Measurements from ENCODE around the gene MUC4.

MUC4 gene

GRCh38 chr3:195822131-195822696, 10.5 kb upstream of the MUC4 start:
- Histone ChIP-seq H3K36me3 (no peaks in the 10 kb centered on the region), H3K4me1 (ENCODE audit: control insufficient read depth in 1 of 2, insufficient read depth in 1 of 2, low read depth in 1 of 2, low read length in 1 of 2) (no peaks in the 10 kb centered on the region), H3K27me3 (no peaks in the 10 kb centered on the region), H3K27ac (no peak overlapping the region), H3K4me3 (ENCODE audit: low read depth in 1 of 2, low read length in 1 of 2) (no peak overlapping the region), H3K9me3 (no peaks in the 10 kb centered on the region)
- TF ChIP-seq, protein P1, sequence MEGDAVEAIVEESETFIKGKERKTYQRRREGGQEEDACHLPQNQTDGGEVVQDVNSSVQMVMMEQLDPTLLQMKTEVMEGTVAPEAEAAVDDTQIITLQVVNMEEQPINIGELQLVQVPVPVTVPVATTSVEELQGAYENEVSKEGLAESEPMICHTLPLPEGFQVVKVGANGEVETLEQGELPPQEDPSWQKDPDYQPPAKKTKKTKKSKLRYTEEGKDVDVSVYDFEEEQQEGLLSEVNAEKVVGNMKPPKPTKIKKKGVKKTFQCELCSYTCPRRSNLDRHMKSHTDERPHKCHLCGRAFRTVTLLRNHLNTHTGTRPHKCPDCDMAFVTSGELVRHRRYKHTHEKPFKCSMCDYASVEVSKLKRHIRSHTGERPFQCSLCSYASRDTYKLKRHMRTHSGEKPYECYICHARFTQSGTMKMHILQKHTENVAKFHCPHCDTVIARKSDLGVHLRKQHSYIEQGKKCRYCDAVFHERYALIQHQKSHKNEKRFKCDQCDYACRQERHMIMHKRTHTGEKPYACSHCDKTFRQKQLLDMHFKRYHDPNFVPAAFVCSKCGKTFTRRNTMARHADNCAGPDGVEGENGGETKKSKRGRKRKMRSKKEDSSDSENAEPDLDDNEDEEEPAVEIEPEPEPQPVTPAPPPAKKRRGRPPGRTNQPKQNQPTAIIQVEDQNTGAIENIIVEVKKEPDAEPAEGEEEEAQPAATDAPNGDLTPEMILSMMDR (IDR thresholded peaks at IDR 0.05): no peak

GRCh38 chr3:195821403-195822130, 9.8 kb upstream of the MUC4 start:
- no peak overlapping the region for H3K27ac ChIP-seq
- H3K4me1 ChIP-seq (ENCODE audit: control insufficient read depth in 1 of 2, insufficient read depth in 1 of 2, low read depth in 1 of 2, low read length in 1 of 2): no peaks in the 10 kb centered on the region
- no peaks in the 10 kb centered on the region for H3K9me3 ChIP-seq
- H3K4me3 ChIP-seq (ENCODE audit: low read depth in 1 of 2, low read length in 1 of 2): no peak overlapping the region
- TF ChIP-seq, protein P1 (IDR thresholded peaks at IDR 0.05): no peak
- H3K27me3 ChIP-seq: no peaks in the 10 kb centered on the region
- no peaks in the 10 kb centered on the region for H3K36me3 ChIP-seq

DNA sequence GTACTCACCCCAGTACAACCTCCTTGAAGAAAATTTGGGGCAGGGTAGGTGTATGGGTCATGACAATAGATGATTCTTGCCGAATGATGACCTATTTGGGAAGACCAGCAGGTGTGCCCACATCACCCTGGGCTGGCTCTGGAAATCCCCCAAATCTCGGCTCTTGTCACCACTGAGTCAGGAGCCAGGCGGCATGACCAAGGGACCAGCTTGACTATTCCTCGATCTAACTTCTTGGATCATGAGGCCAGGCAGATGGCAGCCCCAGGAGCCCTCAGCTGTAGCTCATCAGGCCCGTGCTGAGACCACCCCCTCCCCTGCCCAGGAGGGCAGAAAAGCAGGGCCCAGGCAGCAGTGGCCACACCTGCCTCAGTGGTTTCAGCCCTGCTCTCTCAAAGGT, 9.2 kb upstream of the MUC4 start:
- no peaks in the 10 kb centered on the region for H3K36me3 ChIP-seq
- no peaks in the 10 kb centered on the region for H3K9me3 ChIP-seq
- TF ChIP-seq, protein P1 (IDR thresholded peaks at IDR 0.05): no peak
- H3K27me3 ChIP-seq: no peaks in the 10 kb centered on the region
- H3K27ac ChIP-seq: no peak overlapping the region
- H3K4me1 ChIP-seq (ENCODE audit: control insufficient read depth in 1 of 2, insufficient read depth in 1 of 2, low read depth in 1 of 2, low read length in 1 of 2): no peaks in the 10 kb centered on the region
- no peak overlapping the region for H3K4me3 ChIP-seq (ENCODE audit: low read depth in 1 of 2, low read length in 1 of 2)

GRCh38 chr3:195820186-195820585, 8.5 kb upstream of the MUC4 start:
- no peaks in the 10 kb centered on the region for H3K36me3 ChIP-seq
- H3K27me3 ChIP-seq: no peaks in the 10 kb centered on the region
- H3K4me3 ChIP-seq (ENCODE audit: low read depth in 1 of 2, low read length in 1 of 2): no peak overlapping the region
- no peak overlapping the region for H3K27ac ChIP-seq
- H3K9me3 ChIP-seq: no peaks in the 10 kb centered on the region
- TF ChIP-seq, protein P1 (IDR thresholded peaks at IDR 0.05): no peak
- no peaks in the 10 kb centered on the region for H3K4me1 ChIP-seq (ENCODE audit: control insufficient read depth in 1 of 2, insufficient read depth in 1 of 2, low read depth in 1 of 2, low read length in 1 of 2)

GRCh38 chr3:195818301-195818700, 6.6 kb upstream of the MUC4 start:
- no peaks in the 10 kb centered on the region for H3K27me3 ChIP-seq
- no peaks in the 10 kb centered on the region for H3K4me1 ChIP-seq (ENCODE audit: control insufficient read depth in 1 of 2, insufficient read depth in 1 of 2, low read depth in 1 of 2, low read length in 1 of 2)
- TF ChIP-seq, protein P1 (IDR thresholded peaks at IDR 0.05): no peak
- H3K27ac ChIP-seq: no peak overlapping the region
- H3K9me3 ChIP-seq: no peaks in the 10 kb centered on the region
- H3K4me3 ChIP-seq (ENCODE audit: low read depth in 1 of 2, low read length in 1 of 2): no peak overlapping the region
- H3K36me3 ChIP-seq: no peaks in the 10 kb centered on the region
